NCI-H1105 (cell line): Measurements from ENCODE around the gene BDH2.

ENCODE experiments used
- DNase-seq: peaks from one replicate; lab custom pipeline; 2025; lab: John Stamatoyannopoulos, UW

BDH2 gene

DNA sequence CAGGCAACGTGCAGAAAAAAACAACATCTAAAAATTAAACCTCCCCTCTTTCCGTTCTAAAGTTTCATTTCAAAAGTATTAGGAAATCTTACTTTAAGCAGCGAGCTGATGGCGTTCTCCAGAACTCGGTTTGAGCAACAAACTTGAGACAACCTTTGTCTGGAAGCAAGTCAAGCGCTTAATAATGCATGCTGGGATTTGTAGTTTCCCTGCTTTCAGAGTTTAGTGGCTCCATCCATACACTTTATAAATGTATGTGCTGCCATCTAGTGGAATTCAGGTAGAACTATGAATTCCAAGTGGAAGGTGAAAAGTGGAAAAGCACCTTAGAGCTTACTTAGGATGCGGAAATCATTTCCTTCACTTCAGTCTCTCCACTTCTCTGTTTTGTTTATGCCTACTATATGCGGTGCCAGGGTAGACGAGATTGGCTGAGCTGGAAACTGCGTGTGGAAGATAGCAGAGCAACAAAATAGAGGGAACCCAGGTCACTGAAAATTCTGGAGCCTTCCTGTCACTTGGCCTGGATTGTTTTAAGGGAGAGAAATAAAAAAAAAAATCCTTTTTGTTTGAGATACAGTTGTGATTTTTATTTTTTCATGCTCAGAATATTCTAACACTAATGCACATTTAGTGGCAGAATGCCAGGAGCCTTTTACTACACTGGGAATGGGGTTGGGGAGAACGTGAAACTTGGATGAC, at the start of gene BDH2:
Gene BDH2, minus strand, starts transcription at position 144 of the 702 bp plus-strand sequence. CDS start 3,580 bp downstream, outside the sequence.
- peak; percentile 52 for DNase-seq

DNA sequence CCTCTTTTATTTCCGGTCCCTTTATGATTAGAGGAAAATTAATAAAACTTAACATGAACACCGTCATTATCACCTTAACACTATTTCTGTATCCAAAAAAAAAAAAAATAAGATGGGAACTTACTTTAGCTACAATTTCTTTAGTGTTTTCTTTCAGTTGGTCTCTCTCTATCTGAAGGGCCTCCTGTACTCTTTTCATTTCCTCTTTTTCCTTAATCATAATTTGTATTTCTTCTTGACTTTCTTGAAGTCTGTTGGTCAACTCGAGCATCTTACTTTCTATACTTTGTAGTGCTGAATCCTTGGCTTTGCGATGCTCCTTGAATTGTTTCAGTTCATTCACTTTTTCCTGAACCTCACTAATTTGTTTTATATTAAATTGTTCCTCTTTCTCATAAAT, 45.3 kb upstream of the BDH2 start:
- DNase-seq: no peak

DNA sequence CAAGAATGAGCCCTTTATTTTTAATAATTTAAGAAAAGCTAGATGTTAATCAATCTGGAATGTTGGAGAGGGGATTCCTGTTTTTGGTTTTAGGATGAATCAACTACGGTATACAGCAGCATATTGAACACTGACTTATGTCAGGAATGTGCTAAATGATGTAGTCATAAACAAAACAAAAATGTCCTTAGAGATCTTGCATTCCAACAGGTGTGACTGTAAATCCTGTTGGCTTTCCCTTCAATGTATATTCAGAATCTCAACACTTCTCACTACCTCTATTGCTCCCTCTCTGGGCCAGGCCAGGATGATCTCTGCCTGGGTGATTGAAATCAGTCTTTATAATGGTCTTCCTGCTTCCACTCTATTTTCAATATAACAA, 37.8 kb upstream of the BDH2 start:
- no peak for DNase-seq

DNA sequence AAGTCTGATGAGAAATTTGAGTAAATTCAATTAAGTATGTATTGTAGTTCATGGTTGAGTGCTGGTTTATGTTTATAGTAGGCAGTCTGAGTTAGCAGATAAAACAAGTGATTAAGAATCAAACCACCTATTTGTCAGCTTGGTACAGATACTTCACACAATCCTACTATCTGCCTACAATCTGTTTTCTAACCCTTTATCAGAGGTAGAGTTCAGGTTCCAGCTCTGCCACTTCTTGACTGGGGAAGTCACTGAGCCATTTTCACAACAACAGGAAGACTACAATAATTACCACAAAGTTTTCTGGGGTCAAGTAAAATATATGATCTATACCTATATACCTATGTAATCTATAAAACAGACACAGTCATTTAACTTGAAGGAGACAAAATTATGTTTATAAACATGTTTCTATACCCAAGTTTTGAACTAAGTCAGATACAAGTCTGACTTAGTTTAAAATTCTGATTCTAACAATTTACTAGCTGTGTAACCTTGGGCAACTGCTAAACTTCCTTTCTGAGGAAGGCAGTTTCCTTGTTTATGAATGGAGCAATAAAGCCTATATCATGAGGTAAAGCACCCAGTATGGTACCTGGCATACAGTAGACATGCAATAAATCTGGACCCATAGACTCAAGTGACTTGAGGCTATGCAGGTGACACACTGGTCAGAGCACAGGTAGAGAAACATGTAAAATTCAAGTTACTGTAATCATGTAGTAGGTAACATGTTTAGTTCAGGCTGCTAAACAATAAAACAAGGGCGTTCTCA, 37.2 kb upstream of the BDH2 start:
- no peak for DNase-seq

DNA sequence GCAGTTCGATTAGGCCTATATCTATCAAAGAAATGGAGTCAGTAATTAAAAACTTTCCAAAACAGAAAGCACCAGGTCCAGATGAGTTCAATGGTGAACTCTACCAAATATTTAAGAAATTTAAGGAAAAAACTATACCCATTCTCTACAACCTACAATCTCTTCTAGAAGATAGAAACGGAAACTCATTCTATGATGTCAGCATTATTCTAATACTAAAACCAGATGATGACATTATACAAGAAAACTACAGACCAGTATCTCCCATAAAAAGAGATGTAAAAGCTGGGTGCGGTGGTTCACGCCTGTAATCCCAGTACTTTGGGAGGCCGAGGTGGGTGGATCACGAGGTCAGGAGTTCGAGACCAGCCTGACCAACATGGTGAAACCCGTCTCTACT, 29.5 kb upstream of the BDH2 start:
- DNase-seq: no peak

DNA sequence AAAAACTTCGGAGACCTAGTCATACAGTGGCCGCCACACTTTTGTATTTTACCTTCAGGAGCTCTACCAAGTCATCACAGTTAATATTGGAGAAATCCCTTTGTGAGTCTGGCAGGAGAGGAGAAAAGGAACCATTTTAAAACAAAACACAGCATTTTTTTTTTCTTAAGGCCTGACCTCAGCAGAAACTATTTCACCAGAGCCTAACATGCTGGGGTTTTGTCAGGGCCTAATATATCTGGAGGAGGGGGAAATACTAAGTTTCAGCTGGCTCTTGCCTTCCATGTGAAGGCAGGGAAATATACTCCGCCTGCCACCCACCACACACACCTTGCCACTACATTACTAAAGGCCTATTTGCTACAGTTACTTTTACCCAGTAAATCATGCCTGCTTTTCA, 26.5 kb upstream of the BDH2 start:
- DNase-seq: no peak

DNA sequence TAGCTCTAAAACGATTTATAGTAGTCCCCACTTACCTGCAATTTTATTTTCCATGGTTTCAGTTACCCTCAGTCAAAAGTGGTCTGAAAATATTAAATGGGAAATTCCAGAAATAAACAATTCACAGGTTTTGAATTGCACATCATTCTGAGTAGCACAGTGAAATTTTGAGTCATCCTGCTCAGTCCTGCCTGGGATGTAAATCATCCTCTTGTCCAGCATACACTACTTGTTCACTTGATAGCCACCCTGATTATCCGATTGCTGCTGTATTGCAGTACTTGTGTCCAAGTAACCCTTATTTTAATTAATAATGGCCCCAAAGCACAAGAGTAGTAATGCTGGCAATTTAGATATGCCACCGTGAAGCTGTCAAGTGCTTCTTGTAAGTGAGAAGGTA, 23.5 kb upstream of the BDH2 start:
- no peak for DNase-seq

DNA sequence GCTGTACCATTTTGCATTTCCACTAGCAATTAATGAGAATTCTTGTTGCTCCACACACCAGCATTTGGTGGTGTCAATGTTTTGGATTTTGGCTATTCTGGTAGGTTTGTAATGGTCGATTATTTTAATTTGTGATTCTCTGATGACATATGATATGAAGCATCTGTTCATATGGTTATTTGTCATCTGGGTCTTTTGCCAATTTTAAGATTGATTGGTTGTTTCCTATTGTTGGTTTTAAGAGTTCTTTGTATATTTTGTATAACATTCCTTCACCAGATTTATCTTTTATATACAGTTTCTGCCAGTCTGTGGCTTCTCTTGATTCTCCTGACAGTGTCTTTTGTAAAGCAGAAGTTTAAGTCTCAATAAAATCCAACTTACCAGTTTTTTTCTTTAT, 18.5 kb upstream of the BDH2 start:
- no peak for DNase-seq

DNA sequence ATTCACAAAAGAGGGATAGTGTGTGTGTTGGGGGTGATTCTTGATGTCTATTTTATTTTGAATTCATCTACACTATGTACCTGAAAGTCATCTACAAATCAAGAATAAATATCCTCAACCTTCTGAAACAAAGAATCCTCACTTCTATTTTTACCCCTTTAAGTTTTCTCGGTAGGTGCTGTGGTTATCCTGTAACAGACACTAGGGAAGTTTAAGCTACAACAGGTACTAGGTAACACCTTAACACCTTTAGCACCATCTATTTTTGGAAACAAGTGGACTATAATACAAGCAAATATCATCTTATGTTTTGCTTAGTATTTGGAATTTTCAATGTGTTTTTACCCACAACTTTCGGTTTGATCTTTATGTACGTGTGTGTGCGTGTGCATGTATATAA, 12.0 kb upstream of the BDH2 start:
- DNase-seq: no peak

DNA sequence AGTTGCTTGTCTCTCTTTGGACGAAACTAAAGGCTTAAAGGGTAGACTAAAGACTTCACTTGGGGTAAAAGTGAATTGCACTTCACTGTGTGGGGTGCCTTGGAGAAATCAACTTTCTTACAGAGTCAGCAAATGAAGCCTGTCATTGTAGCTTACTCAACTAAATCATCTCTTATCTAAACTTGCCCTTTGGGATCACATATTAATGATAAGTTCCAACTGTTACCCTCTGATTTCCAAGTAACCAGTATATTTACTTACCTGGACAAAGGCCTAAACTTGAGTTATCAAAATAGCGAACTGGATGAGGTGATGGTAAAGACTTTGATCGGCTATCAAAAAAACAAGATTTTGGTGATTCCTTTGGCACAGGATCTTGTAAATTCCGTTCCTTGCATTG, 8.9 kb upstream of the BDH2 start:
- DNase-seq: no peak

DNA sequence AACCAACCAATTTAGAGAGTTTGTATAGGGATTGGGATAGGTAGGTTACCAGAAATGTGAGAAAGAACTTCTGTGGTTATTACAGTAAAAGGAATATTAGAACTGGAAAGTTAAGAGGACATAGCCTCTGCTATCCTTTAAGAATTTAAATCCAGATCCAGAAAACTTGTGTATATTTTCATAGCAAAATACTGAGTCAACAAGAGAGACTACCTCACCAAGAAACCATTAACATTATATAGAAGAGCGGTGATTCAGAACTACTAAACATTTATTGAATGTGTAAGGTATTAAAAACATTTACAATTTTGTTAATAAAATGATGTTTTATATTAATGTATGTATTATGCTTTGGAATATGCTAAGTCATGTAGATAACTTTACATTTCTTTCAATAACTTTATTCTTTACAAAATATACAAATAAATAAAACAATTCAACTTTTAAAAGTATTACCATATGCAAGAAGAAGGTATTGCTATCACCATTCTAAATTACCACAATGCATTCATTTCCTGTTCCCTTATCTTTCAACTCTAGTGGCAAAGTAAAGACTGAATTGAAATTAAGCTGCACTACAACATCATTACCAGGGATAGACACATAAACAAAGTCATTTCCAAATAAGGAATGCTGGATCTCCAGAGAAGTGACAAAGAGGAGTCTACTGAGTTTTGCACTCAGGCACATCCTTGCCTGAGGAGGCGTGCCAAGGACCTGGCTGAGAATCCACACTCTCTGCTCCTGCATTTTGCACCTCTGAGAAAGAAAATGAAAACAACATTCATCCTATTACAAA, 6.1 kb upstream of the BDH2 start:
- no peak for DNase-seq

DNA sequence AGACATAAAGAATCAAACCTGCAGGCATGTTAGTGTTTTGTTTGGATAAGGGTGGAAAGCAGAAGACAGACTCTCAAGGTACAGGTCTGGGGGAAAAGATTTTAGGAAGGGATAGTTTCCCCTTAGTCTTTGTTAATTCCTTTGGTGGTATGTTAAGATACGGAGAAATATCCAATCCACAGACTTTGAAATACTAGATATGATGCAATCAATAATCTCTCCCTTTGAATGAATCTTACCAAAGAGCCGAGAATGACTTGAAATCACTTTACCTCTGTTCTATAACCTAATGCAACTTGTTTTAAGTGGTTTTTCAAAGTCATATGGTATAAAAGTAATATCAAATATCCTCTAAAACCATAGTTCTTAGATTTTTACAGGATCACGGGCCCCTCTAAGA, 5.3 kb upstream of the BDH2 start:
- DNase-seq: no peak

DNA sequence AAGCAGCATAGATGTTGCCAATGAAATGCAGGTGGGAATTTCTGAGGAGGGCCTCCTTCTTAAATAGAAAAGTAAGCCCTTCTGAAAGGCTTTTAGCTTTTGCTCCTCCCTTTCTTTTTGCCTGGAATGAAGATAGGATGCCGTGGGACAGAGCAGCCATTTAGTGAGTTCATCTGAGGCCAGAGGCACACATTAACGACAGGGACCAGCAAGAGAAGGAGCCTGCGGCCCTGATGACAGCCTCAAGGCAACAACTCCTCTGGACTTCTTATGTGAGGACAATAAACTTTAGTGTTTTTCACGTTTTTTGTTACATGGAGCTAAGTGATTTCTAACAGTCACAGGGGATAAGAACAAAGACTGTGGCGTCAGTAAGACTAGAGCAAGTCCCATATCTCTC, 1.1 kb upstream of the BDH2 start:
- DNase-seq: no peak

DNA sequence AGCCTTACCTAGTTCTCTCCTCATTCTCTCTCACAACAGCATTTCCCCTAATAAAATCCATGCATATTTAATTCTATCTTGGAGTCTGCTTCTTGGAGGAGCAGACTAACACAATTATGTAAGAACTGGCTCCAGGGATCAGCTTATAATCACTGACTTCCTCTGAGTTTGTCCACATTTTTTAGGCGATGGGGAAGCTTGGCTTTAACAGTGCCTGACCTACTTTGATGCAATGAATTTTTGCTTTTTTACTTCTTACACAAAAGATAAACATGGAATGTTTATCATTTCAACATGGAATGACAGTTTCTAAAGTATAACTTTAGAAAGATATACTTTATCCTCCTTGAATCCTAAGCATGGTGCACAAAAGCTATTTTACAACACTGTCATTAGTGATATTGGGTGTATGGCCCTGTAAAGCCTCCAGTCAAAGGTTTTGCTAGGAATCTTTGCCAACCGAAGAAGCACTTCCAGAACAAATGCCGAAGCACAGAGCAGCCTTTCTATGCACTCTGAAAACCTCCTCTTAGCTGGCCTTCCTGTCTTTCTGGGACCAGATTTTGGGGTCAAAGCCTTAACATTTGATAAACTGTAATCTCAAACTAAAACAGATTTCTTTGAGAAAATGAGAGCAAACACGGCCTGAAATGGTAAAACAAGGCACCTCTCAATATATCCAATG, 736 bp downstream of the BDH2 start:
- no peak for DNase-seq

DNA sequence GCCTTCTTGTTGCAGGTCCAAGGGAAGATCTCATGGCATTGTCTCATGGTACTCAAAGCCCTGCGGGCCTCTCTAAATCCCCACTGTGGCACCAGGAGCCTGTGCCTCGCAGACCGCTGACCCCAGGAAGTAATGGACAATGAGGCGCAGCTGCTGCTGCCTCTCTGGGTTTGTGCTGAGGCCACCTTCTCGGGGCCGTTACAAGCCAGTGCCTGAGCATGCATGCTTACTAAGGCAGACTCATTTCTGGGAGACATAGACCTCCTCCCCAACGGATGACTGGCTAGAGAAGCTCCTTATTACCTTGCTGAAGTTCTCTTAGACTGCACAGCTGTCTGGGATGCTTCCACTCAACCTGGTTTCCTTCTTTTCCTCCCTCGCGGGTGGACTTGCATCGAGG, 1.3 kb downstream of the BDH2 start:
- no peak for DNase-seq

DNA sequence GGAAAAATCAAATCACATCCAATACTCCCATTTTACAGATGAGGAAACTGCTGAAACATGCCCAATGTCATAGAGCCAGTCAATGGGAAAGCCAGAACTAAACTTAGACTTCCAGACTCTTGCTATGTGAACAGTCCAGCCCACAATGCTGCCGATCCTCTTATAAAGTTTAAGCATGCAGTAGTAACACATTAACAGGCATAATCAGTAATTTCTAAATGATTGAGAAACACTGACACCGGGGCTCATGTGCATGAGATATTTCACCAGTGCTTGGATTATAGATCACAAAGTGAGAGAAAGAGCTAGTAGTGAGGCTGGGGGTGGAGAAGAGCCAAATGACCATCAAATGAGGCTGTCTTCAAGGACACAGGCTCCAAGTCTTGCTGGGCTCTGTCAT, 2.5 kb downstream of the BDH2 start:
- no peak for DNase-seq

DNA sequence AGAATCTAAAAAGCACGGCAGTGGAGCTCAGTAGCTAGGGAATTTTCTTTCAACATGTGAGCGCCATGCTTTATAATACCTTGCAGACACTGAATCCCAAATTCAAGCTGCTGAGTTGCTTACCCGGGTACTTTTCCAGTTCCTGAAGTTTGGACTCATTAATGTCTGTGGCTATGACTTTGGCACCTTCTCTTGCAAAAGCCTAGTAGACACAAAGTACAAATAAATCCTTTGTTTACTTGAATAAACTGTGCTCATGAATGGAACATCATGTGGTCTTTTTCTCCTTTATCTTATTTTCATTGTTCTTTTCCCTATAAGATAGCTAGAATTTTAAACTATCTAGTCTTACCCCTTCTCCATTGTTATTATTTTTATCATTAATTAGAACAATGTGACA, 4.6 kb downstream of the BDH2 start:
- no peak for DNase-seq

DNA sequence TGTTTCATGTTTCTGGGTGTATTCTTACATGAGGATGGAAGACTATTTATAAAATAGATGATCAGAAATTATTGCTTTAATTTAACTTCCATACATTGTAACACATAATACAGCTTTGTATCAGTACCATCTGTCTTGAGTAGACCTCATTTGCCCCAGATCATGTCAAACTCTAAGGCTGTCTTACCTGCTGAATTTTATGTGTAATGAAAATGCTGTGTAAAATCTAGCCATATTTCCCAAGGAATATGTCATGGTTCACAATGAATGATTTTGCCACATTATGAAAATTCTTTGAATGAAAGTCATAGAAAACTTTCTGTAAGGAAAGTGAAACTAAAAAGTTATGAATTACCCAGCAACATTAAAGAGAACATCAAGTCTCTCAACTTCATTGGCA, 7.4 kb downstream of the BDH2 start:
- no peak for DNase-seq

DNA sequence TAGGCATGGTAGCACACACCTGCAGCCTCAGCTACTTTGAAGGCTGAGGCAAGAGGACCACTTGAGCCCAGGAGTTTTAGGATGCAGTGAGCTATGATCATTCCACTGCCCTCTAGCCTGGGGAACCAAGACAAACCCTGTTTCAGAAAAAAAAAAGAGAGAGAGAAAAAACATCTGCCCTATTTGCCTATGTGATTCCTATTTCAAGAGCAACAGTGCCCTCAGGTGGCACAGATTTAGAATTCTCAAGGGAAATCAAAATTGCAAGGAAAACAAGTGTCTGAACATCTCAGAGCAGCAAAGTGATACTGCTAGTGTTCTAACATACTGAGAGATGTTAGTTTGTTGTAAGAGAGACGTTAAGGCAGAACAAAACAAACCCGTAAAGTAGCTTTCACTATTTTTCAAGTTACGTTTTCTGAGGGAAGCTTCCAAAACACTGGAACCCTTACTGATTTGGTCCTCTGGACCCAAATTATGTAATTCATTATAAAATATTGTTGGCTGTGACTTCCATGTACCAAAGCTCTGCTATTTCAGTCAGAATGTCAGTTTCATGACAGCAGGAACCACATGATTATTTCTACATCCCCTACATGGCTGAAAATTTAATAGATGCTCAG, 7.9 kb downstream of the BDH2 start:
- DNase-seq: peak; percentile 54

DNA sequence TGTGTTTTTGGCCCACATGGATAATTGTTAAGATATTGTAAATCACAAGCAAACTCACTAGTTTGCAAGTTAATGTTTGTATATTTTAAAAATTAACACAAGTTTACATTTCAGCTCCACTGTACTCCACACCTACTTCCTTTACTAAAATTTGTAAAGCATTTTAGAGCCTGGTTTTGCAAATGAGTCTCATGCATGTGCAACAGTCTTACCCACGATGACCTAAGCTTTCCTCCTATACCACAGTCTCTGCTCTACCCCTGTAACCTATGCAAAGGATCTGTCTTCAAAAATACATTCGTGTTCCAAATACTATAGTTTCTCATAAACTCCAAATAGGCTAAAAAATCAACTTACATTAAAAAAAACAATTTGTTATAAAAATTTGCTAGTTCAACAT, 10.2 kb downstream of the BDH2 start:
- no peak for DNase-seq

DNA sequence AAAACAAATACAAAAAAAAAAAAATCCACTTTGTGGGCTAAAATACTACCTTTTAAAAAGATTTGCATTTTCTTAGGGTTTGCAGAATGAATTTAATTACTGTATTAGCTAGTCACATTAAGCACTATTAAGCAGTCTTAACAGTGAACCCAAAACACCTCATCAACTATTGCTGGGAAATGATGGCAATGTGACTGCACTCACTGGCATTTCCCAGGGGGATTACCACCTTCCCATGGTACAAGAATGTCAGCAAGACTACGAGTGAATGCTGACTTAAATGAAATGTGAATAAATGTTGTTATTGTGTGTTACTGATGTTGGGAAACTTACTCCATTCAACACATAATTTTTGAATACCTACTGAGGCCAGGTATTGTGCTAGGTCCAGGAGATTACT, 13.1 kb downstream of the BDH2 start:
- no peak for DNase-seq
